Measurements from ENCODE around the gene ZNF773.
"Not testable (repeated sequence)": the region's sequence is repeated elsewhere in the genome, so short reads cannot be mapped to it uniquely, and the experiment has no call there.

ZNF773 gene

GRCh38 chr19:57499680-57500395, at the start of gene ZNF773:
Gene ZNF773, plus strand, starts transcription at chr19:57499938. Its CDS starts 143 bp downstream, at chr19:57500081.
- DNase-seq (ENCODE audit: low read depth) = peak; percentile 94

- no peak for DNase-seq (ENCODE audit: low read depth)
Observed at GRCh38 chr19:57452307-57452706, 47.4 kb upstream of the ZNF773 start.

GRCh38 chr19:57465680-57466381, 33.9 kb upstream of the ZNF773 start:
- DNase-seq (ENCODE audit: low read depth) = peak; percentile 41

GRCh38 chr19:57466489-57466888, 33.2 kb upstream of the ZNF773 start:
- no peak for DNase-seq (ENCODE audit: low read depth)

- no peak for DNase-seq (ENCODE audit: low read depth)
Observed at GRCh38 chr19:57473646-57474045, 26.1 kb upstream of the ZNF773 start.

- DNase-seq (ENCODE audit: low read depth) = peak; percentile 85
Observed at GRCh38 chr19:57477191-57478008, 22.3 kb upstream of the ZNF773 start, which contains the start of gene ZNF772. Gene ZNF772, minus strand, starts transcription at chr19:57477566. Its CDS starts 257 bp downstream, at chr19:57477309.

GRCh38 chr19:57487477-57488298, 12.1 kb upstream of the ZNF773 start, which contains the start of gene ZNF419:
Gene ZNF419, plus strand, starts transcription at chr19:57487750. Its CDS starts 201 bp downstream, at chr19:57487951.
- peak; percentile 79 for DNase-seq (ENCODE audit: low read depth)

GRCh38 chr19:57488299-57488644, 11.5 kb upstream of the ZNF773 start:
- not testable (repeated sequence) for DNase-seq (ENCODE audit: low read depth)

GRCh38 chr19:57499332-57499679, 432 bp upstream of the ZNF773 start:
- not testable (repeated sequence) for DNase-seq (ENCODE audit: low read depth)

- DNase-seq (ENCODE audit: low read depth) = not testable (repeated sequence)
Observed at GRCh38 chr19:57500400-57500799, 662 bp downstream of the ZNF773 start.

- no peak for DNase-seq (ENCODE audit: low read depth)
Observed at GRCh38 chr19:57506163-57506562, 6.4 kb downstream of the ZNF773 start.

GRCh38 chr19:57511484-57511883, 11.7 kb downstream of the ZNF773 start:
- no peak for DNase-seq (ENCODE audit: low read depth)

GRCh38 chr19:57512845-57513244, 13.1 kb downstream of the ZNF773 start:
- DNase-seq (ENCODE audit: low read depth) = no peak

GRCh38 chr19:57515255-57515654, 15.5 kb downstream of the ZNF773 start:
- no peak for DNase-seq (ENCODE audit: low read depth)

- DNase-seq (ENCODE audit: low read depth) = not testable (repeated sequence)
Observed at GRCh38 chr19:57518021-57518420, 18.3 kb downstream of the ZNF773 start.

- peak; percentile 82 for DNase-seq (ENCODE audit: low read depth)
Observed at GRCh38 chr19:57527136-57527881, 27.6 kb downstream of the ZNF773 start, which contains the start of gene ZNF549. Gene ZNF549, plus strand, starts transcription at chr19:57527356. Its CDS starts 218 bp downstream, at chr19:57527574.

GRCh38 chr19:57537953-57538547, 38.3 kb downstream of the ZNF773 start:
- DNase-seq (ENCODE audit: low read depth) = no peak

- DNase-seq (ENCODE audit: low read depth) = no peak
Observed at GRCh38 chr19:57546513-57546912, 46.8 kb downstream of the ZNF773 start.

GRCh38 chr19:57552432-57552831, 52.7 kb downstream of the ZNF773 start:
- DNase-seq (ENCODE audit: low read depth) = no peak

GRCh38 chr19:57557659-57558058, 57.9 kb downstream of the ZNF773 start:
- DNase-seq (ENCODE audit: low read depth) = no peak

Measured in HS-27A (cell line).